T-helper 17 cell (primary cell): Measurements from ENCODE around the gene CFI. TPM values are rescaled to one million over a fixed set of nuclear protein-coding genes. Genes with fewer than 3 reads are reported as not detected.
A peak's percentile ranks its signal among the peaks of the same experiment; 100 is the strongest.

ENCODE experiments used
- ATAC-seq: fragments of 150-1000 bp; cut with Tn5 transposase; 2 replicates; pipeline ENCODE4 v1.10.0; 2021; ENCODE audit warnings: mild to moderate bottlenecking, moderate library complexity
- DNase-seq, 3 donors: peaks; one replicate each; pipeline versions ENCODE4 v3.0.0 to v3.0.0-alpha.2; 2020 to 2021
- H3K9me3 ChIP-seq: one replicate; pipeline ENCODE4 v1.7.0; 2013; ENCODE audit warnings: low read length, mild to moderate bottlenecking; ENCODE audit not compliant: control insufficient read depth, poor library complexity, severe bottlenecking
- H3K27ac Mint-ChIP-seq: one replicate; pipeline ENCODE4 v1.8.0; 2022; ENCODE audit warnings: mild to moderate bottlenecking, moderate library complexity, mixed read lengths
- H3K27me3 Mint-ChIP-seq: one replicate; pipeline ENCODE4 v1.8.0; 2022; ENCODE audit warnings: mixed read lengths
- H3K36me3 Mint-ChIP-seq: one replicate; pipeline ENCODE4 v1.8.0; 2022; ENCODE audit warnings: low read depth, mixed read lengths
- H3K4me1 Mint-ChIP-seq: one replicate; pipeline ENCODE4 v1.8.0; 2022; ENCODE audit warnings: mild to moderate bottlenecking, mixed read lengths
- H3K4me3 Mint-ChIP-seq: one replicate; pipeline ENCODE4 v1.8.0; 2022; ENCODE audit warnings: mild to moderate bottlenecking, moderate library complexity, mixed read lengths
- total RNA-seq, 4 donors: library from RNA in 2 of 4; stranded (reverse) in 2 of 4; gene quantifications; one replicate each; pipeline ENCODE4 v1.2.3 and lab custom pipeline; 2022 to 2026

CFI gene
- total RNA-seq, 2 donors from 2014 or later: not detected

DNA sequence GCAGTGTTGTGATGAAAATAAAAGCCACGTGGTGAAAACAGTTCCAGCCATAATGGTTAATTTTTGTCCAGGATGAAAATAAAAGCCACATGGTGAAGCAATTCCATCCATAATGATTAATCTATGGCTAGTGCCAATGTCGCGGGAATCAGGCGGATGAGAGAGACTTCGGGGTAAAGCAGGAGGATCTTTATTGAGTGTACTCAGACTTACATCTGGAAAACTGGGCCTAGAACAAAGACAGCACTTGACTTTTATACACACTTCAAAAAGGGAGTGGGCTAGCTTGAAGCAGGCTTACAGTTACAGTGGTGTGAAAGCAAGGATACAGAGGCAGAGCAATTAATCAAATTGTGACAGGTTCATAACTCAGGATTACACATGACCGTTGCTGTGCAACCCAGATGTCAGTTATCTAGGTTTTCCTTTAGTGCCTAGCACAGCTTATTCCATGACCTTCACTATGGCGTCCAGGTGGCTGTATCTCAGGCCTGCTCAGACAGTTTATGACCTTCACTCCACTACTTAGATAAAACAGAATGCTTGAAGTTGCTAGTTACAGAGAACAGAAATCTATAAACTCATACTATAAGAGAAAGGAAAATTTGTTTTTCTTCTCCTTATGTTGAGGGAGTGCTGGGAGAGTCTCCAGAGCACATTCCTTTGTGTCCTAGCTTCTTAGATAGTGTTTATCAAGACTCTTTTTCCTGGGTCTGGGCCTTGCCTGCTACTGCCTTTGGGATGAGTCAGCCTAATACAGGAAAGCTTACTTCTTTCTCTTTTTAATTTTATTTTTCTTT is 66.0 kb downstream of the CFI start:
- DNase-seq (no peak), ATAC-seq (no peak)
- no peak overlapping the region for H3K27ac Mint-ChIP-seq
- H3K4me1 Mint-ChIP-seq: peaks cover 5% of the 10 kb centered on the region
- H3K36me3 Mint-ChIP-seq: peaks cover 4% of the 10 kb centered on the region
- peaks cover 11% of the 10 kb centered on the region for H3K27me3 Mint-ChIP-seq
- no peaks in the 10 kb centered on the region for H3K9me3 ChIP-seq
- no peak overlapping the region for H3K4me3 Mint-ChIP-seq

DNA sequence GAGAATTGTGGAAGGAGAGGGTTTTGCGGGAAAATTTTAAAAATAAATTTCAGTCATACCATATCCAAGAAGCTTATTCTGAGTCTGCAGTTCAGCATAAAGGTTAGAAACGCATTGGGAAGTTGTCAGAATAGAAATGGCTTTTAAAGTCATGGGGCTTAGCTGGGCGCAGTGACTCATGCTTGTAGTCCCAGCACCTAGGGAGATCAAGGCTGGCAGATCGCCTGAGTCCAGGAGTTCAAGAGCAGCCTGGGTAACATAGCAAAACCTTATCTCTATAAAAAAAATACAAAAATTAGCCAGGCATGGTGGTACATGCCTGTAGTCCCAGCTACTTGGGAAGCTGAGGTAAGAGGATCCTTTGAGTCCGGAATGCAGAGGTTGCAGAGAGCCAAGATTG is 68.1 kb downstream of the CFI start:
- Mint-ChIP-seq H3K36me3 (peaks cover 4% of the 10 kb centered on the region), H3K4me3 (no peak overlapping the region), H3K27ac (no peak overlapping the region), H3K27me3 (peaks cover 11% of the 10 kb centered on the region), H3K4me1 (peaks cover 12% of the 10 kb centered on the region)
- H3K9me3 ChIP-seq: no peaks in the 10 kb centered on the region
- ATAC-seq: no peak
- no peak for DNase-seq

DNA sequence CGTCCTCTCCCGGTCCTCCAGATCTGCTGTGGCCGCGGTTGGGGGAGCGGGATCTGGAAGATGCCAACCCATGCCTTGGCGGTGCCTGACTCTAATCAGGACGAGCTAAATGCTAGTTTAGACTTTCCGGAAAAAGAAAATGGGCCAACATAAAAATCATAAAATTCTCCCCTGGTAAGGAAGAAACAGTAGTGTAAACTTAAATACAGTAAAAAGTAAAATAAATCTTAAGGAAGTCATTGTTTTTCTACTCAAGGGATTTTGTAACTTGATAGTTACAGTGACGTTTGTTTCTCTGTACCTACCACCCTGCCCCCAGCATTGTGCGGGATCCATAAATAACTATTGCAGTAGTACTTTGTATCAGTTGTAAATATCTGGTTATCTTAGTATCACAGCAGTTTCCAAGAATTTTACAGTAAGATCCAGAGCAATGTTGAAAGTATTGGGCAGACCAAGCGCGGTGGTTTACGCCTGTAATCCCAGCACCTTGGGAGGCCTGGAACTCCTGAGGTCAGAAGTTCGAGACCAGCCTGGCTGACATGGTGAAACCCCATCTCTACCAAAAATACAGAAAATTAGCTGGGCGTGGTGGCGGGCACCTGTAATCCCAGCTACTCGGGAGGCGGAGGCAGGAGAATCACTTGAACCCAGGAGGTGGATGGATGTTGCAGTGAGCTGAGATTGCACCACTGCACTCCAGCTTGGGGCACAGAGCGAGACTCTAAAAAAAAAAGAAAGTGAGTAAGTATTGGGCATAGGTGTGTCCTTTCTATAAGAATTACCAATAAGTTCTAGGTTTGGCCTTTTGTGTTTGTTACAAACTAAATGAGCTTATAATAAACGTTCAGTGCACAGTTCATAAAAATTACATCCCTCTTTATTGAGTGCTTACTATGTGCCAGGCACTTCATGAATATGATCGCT is 70.9 kb downstream of the CFI start:
- Mint-ChIP-seq H3K27ac (no peak overlapping the region), H3K36me3 (peaks cover 6% of the 10 kb centered on the region)
- no peak for DNase-seq

DNA sequence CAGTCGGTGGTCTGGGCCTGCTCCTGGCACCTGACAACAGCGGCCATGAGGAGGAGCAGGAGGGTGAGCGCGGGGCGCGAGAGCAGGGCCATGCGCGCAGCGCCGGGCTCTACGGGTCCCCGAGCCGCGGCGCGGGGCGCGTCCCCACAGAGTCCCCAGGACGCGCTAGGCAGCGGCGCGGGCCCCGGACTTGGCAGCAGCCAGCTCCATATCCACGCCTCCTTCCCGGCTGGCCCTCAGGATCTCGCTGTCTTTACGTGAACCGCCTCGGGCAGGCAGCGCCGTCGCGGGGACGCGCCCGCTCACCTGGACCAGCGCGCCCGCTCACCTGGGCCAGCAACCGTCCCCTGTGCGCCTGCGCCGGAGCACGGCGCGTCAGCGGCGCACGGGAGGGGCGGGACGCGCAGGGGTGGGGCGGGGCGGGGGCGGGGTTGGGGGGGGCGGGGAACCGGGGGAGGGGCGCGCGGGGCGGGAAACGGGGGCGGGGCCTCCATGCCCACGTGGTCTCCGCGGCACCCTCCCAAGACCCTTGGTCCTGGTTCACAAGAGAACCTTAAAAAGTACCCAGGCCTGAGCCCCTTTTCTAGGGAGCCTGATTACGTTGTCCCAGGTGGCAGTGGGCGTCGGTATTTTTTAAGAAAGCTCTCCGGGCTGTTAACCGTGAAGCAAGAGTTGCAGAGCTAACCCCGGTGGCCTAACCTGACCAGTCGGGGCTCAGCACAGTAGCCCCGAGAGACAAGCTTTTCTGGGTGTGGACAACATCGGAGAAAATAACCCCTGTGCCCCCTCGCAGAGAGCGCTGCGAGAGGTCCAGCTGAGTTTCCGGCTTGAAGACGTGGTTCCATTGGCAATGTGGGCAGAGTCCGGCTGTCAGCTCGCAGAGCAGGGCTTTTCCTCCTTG is 71.8 kb downstream of the CFI start, which contains the start of gene PLA2G12A:
Gene PLA2G12A, minus strand, starts transcription at position 353 of the 901 bp plus-strand sequence. Its CDS starts 261 bp downstream, at position 92.
- H3K4me1 Mint-ChIP-seq: peaks cover 23% of the 10 kb centered on the region
- ATAC-seq (peak; percentile 94), DNase-seq (peak; percentile 75 to 83 (median 79))
- H3K36me3 Mint-ChIP-seq: peaks cover 7% of the 10 kb centered on the region
- H3K27ac Mint-ChIP-seq: no peak within 1 kb of the TSS
- H3K4me3 Mint-ChIP-seq: peak within 1 kb of the TSS; percentile 91
- H3K9me3 ChIP-seq: no peaks in the 10 kb centered on the region
- H3K27me3 Mint-ChIP-seq: no peaks in the 10 kb centered on the region

More for the DNA sequence above, 70.9 kb downstream of the CFI start:
- no peaks in the 10 kb centered on the region for H3K27me3 Mint-ChIP-seq
- ATAC-seq: no peak
- no peaks in the 10 kb centered on the region for H3K9me3 ChIP-seq
- H3K4me1 Mint-ChIP-seq: peaks cover 21% of the 10 kb centered on the region
- peak overlapping the region; percentile 91 for H3K4me3 Mint-ChIP-seq

DNA sequence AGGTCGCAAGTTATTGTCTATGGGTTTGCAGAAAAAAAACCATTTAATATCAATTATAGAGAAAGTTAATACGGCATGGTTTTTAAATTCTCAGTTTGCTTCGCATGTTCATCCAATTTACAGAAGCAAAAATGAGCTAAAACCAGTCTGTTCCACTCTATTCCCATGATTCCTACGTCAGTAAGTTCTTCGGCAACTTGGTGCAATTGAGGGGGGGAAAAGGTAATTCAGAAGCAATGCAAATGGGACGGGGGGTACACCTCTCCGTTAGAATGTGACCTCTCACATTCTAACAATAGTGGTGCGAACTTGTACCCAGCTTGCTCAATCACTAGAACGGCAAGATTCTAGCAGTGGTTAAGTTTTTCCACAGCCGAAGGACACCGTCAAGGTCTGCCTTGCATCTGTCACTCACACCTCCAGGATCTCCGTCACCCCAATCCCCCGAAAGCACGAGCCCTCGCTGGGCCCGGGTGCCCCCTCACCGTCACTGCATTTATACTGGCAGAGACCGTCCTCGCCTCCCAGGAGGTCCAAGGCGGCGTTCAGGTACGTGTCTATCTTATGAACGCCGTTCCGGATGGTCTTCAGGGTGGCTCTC is 72.6 kb downstream of the CFI start:
- no peak overlapping the region for H3K27ac Mint-ChIP-seq
- ATAC-seq: no peak

DNA sequence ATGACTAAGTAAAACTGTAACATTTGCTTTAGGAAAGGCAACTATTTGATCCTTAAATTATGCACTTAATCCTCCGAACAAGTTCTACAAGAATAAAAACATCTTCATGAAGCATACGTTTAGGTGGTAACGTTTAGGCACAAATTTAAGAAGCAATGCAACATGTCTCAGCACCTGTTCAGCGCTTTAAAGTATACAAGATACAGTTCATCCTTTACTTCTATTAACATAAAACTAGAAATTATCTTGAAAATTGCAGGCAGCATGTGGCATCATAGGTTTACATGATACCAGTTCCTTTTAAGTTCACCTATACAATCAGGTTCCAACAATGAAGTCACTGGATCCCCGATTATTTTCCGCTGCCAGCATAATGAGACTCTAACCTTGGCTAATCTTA is 73.4 kb downstream of the CFI start:
- Mint-ChIP-seq H3K4me3 (peak overlapping the region; percentile 31), H3K27me3 (no peaks in the 10 kb centered on the region), H3K27ac (no peak overlapping the region), H3K36me3 (peaks cover 11% of the 10 kb centered on the region), H3K4me1 (peaks cover 29% of the 10 kb centered on the region)
- DNase-seq: no peak
- H3K9me3 ChIP-seq: no peaks in the 10 kb centered on the region
- no peak for ATAC-seq

More for the DNA sequence above, 72.6 kb downstream of the CFI start:
- DNase-seq: no peak
- Mint-ChIP-seq H3K4me1 (peaks cover 27% of the 10 kb centered on the region), H3K4me3 (peak overlapping the region; percentile 91), H3K27me3 (no peaks in the 10 kb centered on the region), H3K36me3 (peaks cover 11% of the 10 kb centered on the region)
- H3K9me3 ChIP-seq: no peaks in the 10 kb centered on the region

DNA sequence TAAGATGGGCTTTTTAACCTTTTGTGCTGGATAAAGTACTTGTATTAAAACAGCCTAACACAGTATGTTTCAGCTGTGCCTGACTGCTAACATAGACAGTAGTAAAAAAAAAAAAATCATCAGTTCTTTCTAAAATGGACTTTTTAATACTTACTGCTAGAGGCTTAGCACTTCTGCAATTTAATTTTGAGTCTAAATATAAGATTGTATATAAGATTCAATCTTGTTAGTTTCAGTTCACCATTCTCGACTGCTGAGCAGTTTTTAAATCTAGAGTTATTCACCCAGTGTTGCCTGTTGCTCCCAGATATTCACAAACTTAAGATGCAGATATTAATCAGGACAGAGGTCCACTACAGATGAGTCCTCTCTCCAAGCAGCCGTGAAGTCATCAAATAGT is 78.7 kb downstream of the CFI start:
- Mint-ChIP-seq H3K27ac (no peak overlapping the region), H3K27me3 (no peaks in the 10 kb centered on the region)

DNA sequence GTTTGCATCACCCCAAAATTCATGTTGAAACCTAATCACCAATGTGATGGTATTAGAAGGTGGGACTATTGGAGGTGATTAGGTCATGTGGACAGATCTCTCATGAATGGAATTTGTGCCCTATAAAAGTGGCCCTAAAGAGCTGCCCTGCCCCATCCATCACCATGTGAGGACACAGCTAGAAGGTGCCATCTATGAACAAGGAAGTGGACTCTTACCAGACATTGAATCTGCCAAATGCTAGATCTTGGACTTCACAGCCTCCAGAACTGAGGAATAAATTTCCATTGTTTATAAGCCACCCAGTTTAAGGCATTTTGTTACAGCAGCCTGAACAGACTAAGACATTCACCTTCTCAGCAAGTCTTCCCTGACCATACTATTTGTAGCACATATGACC is 79.4 kb downstream of the CFI start:
- no peaks in the 10 kb centered on the region for H3K27me3 Mint-ChIP-seq
- H3K4me1 Mint-ChIP-seq: peaks cover 19% of the 10 kb centered on the region
- ATAC-seq (no peak), DNase-seq (no peak)
- H3K9me3 ChIP-seq: no peaks in the 10 kb centered on the region
- H3K27ac Mint-ChIP-seq: no peak overlapping the region
- no peak overlapping the region for H3K4me3 Mint-ChIP-seq
- H3K36me3 Mint-ChIP-seq: peaks cover 11% of the 10 kb centered on the region

More for the DNA sequence above, 78.7 kb downstream of the CFI start:
- H3K36me3 Mint-ChIP-seq: peaks cover 11% of the 10 kb centered on the region
- peaks cover 23% of the 10 kb centered on the region for H3K4me1 Mint-ChIP-seq
- no peaks in the 10 kb centered on the region for H3K9me3 ChIP-seq
- H3K4me3 Mint-ChIP-seq: no peak overlapping the region
- DNase-seq: no peak
- ATAC-seq: no peak

DNA sequence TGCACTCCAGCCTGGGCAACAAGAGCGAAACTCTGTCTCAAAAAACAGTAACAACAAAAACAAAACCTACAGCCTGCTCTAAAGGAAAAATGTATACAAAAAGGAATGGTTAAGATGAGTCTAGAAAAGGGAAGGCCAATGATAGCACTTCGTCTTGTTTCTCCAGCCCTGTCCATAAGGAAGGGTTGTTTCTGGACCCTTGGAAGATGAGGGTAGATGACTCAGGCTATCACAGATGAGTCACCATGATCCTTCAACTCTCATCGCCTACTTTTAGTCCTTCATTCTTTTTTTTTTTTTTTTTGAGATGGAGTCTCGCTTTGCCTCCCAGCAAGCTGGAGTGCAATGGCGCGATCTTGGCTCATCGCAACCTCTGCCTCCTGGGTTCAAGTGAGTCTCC is 80.8 kb downstream of the CFI start:
- DNase-seq: no peak
- H3K4me1 Mint-ChIP-seq: peaks cover 14% of the 10 kb centered on the region
- no peak overlapping the region for H3K4me3 Mint-ChIP-seq
- H3K9me3 ChIP-seq: no peaks in the 10 kb centered on the region
- H3K27me3 Mint-ChIP-seq: no peaks in the 10 kb centered on the region
- no peak for ATAC-seq
- no peak overlapping the region for H3K27ac Mint-ChIP-seq
- H3K36me3 Mint-ChIP-seq: peaks cover 10% of the 10 kb centered on the region

DNA sequence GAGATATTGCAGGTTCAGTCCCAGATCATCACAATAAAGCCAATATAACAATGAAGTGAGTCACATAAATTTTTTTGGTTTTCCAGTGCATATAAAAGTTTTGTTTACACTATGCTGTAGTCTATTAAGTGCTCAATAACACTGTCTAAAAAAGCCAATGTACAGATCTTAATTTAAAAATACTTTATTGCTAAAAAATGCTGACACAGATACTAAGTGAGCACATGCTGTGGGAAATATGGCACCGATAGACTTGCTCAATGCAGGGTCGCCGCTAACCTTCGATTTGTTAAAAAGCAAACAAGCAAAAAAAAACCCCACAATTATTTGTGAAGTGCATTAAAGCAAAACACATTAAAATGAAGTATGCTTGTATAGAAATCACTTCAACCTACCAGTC is 82.2 kb downstream of the CFI start:
- no peaks in the 10 kb centered on the region for H3K27me3 Mint-ChIP-seq
- no peak for ATAC-seq
- H3K9me3 ChIP-seq: no peaks in the 10 kb centered on the region

DNA sequence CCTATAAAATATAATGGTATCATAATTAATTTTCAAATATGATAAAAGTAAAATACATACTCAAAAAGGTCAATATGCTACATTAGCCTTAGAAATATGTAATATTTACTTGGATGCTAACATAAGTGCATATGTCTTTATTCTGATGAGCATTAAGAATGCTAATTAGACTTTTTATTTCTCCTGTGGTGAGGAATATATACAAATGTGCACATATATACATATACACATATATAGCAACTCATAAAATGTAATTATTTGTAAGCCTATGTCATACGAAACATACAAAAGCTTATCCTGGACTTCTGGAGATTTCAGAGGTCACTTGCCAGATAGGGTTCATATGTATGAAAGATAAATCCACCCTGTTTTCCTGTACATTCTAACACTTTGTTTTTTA is 83.0 kb downstream of the CFI start:
- Mint-ChIP-seq H3K36me3 (peaks cover 3% of the 10 kb centered on the region), H3K27me3 (no peaks in the 10 kb centered on the region), H3K4me3 (no peak overlapping the region), H3K4me1 (peaks cover 6% of the 10 kb centered on the region), H3K27ac (no peak overlapping the region)
- DNase-seq: no peak
- no peaks in the 10 kb centered on the region for H3K9me3 ChIP-seq
- no peak for ATAC-seq

More for the DNA sequence above, 82.2 kb downstream of the CFI start:
- Mint-ChIP-seq H3K27ac (no peak overlapping the region), H3K4me3 (no peak overlapping the region), H3K4me1 (peaks cover 11% of the 10 kb centered on the region), H3K36me3 (peaks cover 6% of the 10 kb centered on the region)
- DNase-seq: no peak

DNA sequence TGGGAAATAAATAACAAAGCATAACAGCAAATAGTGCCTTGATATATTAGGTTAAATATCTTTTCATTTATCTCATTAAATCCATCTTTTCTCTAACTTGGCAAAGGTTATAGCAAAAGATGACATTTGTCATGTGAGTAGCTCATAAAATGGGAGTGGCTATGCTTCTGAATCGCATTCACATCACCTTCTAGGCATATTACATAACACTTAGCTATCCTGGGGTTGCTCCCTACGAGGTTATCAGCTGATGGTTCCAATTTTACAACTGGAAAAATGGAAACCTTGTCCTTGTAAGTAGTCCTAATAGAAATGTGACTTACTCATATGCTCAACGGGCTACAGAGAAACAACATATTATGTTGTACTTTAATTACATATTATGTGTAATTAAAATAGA is 88.3 kb downstream of the CFI start:
- DNase-seq (no peak), ATAC-seq (no peak)
- H3K36me3 Mint-ChIP-seq: peaks cover 3% of the 10 kb centered on the region
- H3K4me1 Mint-ChIP-seq: no peaks in the 10 kb centered on the region
- no peak overlapping the region for H3K27ac Mint-ChIP-seq
- no peaks in the 10 kb centered on the region for H3K9me3 ChIP-seq
- H3K4me3 Mint-ChIP-seq: no peak overlapping the region
- H3K27me3 Mint-ChIP-seq: no peaks in the 10 kb centered on the region
